OCI-M2 (cell line): Measurements from ENCODE around the gene PRDX2.
"Not testable (repeated sequence)": the region's sequence is repeated elsewhere in the genome, so short reads cannot be mapped to it uniquely, and the experiment has no call there.

ENCODE experiments used
- DNase-seq: peaks from one replicate; lab custom pipeline; 2025; ENCODE audit not compliant: unreplicated experiment; lab: John Stamatoyannopoulos, UW

PRDX2 gene

DNA sequence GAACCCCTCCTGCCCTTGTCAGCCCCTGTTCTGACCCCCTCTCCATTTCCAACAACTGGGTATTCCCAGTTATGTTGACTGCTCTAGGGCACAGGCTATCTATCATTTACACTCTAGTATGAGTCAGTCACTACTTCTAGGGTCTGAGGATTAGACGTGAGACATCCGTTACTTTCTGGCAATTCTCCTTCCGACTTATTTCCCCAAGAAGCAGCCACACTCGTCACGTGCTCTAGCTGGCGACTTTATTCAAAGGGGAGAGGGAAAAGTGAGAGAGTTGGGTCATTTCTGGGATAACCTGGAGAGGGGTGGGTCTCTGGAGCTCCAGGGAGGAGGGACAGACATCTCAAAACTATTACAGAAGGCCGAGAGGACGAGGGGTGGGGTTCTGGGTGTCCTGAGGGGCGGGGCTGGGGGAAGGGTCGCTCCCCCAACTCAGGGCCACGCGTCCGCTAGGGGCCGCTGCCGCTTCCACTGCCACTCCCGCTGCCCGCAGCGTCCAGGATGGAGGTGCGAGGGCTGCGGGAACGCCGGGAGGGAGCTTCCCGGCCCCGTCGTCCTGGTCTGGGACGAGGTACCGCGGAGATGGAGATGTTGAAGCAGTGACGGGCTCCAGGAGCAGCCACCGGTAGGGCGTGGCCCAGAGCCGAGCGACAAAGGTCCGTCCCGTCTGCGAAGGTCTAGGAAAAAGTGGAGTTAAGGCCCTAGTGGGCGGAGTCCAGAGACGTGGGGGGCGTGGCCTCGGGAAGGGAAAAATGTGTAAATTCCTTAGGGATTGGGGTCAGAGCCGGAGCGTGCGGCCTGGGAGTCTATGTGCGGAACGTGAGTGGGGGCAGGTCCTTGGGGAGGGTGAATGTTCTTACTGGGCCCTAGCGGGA, 23.9 kb upstream of the PRDX2 start:
- no peak for DNase-seq

DNA sequence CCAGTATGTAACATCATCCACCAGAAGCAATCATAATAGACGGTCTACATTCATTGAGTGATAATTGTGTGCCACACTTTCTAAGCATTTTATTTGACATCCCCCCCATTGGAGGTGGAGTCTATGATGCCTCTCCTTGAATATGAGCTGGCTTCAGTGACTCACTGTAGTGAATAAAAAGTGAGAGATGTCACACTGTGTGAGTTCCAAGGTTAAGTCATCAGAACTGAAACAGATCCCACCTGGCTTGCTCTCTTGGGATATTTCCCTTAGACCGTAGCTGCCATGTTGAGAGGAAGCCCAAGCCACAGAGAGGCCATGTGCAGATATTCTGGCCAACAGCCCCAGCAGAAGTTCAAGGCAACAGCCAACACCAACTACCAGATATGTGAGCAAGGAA, 20.2 kb upstream of the PRDX2 start:
- no peak for DNase-seq

DNA sequence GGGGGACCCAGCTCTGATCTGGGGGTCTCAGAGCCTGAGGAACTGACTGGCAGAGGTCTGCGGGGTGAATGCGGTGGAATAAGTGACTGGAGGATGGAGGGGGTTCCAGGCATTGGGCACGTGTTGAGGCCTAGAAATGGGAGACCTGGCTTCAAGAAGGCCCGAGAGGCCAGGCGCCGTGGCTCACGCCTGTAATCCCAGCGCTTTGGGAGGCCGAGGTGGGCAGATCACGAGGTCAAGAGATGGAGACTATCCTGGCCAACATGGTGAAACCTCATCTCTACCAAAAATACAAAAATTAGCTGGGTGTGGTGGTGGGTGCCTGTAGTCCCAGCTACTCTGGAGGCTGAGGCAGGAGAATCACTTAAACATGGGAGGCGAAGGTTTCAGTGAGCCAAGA, 16.2 kb upstream of the PRDX2 start:
- not testable (repeated sequence) for DNase-seq

DNA sequence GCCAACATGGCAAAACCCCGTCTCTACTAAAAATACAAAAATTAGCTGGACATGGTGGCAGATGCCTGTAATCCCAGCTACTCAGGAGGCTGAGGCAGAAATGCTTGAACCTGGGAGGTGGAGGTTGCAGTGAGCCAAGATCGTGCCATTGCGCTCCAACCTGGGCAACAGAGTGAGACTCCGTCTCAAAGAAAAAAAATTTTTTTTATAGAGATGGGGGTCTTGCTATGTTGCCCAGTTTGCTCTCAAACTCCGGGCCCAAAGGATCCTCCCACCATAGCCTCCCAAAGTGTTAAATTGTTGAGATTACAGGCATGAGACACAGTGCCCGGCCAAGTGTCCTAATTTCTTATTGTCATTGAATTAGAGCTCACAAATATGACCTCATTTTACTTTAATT, 15.6 kb upstream of the PRDX2 start:
- not testable (repeated sequence) for DNase-seq

DNA sequence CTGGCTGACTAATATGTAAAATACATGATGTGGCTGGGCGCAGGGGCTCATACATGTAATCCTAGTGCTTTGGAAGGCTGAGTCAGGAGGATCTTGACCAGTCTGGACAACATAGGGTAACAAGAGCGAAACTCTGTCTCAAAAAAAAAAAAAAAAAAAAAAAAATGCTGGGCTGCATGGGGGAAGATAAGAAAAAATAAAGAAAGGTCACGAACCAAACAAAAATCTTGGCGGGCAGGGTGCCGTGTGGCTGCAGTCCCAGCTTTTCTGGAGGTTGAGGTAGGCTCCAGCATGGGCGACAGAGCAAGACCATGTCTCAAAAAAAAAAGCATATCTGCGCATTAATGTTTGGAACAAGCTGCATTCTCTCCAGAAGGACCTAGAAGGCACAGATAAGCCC, 13.5 kb upstream of the PRDX2 start:
- no peak for DNase-seq

DNA sequence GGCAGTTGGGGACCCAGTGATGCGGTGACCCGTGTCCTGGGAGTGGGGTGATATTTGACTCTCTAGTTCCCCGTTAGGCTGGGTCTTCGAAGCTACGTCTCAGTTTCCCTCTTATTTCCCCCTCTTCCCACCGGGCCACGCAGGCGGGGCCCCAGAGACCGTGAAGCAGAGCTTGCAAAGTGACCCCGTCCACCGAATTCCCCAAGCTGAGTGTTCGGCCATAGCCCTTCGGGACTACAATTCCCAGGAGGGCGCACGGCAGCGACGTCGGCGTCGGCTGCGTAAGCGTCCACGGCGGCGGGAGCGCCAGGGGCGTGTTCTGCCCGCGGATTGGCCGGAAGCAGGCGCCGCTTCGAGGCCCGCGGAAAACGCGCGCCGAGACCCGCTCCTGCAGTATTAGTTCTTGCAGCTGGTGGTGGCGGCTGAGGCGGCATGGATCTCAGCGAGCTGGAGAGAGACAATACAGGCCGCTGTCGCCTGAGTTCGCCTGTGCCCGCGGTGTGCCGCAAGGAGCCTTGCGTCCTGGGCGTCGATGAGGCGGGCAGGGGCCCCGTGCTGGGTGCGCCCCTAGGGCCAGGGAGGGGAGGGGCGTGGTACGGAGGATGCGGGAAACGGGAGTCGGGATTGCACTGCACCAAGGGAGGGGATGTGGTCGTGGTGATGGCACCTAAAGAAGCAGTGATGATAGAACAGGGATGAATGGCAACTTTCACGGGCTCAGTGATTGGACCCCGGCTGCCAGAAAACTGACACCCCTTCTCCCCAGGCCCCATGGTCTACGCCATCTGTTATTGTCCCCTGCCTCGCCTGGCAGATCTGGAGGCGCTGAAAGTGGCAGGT, 4.9 kb upstream of the PRDX2 start, which contains the start of gene RNASEH2A:
Gene RNASEH2A, plus strand, starts transcription at position 343 of the 840 bp plus-strand sequence. Its CDS starts 90 bp downstream, at position 433.
- DNase-seq: no peak

DNA sequence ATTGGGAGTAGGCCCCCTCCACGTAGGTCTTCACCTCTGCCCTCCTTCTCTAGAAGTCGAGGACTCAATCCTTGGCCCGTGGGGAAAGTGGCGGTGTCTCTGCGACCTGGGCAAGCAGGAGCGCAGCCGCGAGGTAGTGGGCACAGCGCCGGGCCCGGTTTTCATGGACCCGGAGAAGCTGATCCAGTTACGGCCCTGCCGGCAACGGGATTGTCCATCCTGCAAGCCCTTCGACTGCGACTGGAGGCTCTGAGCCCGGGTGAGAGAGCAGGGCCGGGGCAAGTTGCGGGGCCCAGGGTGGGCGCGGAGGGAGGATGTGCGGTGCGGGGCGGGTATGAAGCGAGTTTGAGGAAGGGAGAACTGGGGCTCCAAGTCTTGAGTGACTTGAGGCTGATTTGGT, 2.5 kb upstream of the PRDX2 start:
- no peak for DNase-seq

DNA sequence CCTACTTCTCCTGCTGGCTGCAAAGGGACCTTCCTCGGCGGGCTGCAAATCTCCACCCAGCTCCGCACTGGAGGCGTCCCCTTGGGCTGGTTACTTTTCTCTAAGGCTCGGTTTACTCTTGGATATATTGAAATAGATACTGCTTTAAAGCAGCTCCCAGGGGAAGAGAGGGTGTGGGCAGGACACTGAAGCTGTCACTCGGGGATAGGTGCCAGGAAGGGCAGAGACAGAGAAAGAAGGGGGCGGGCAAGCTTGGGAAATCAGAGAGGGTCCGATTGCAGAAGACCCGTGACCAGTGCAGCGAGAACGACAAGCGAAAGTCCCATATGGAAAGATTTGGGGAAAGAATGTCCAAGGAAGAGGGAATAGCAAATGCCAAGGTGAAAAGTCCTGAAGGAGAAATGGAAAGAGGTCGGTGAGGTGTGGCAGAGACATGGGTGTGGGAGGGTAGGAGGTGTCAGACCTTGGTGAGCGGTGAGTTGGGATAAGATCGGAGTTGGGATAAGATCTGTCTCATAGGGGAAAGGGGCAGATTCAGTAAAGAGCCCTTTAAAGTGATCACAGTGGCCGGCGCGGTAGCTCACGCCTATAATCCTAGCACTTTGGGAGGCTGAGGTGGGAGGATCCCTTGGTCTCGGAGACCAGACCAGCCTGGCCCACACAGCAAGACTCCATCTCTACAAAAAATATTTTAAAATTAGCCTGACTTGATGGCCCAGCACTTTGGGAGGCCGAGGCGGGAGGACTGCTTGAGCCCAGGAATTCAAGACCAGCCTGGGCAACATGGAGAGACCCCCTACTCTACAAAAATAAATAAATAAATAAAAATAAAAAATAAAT, 887 bp upstream of the PRDX2 start:
- DNase-seq: no peak

DNA sequence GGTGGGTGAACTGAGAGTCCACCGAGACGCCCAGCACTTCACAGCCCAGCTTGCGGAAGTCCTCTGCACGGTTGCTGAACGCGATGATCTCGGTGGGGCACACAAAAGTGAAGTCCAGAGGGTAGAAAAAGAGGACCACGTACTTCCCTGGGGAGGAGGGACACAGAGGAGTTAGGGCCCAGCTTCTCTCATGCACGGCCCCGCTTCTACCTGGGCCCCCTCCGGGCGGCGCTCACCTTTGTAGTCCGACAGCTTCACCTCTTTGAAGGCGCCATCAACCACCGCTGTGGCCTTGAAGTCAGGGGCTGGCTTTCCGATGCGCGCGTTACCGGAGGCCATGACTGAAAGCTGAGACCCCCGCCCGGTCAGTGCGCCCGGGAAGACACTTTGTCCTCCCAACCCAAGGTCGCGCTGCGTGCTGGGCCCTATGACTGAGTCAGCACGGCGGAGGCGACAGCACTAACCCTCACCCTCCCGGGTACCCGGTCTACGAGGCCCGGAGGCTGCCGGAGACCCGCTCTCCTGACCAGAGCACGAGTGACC, 606 bp downstream of the PRDX2 start:
- DNase-seq: no peak

DNA sequence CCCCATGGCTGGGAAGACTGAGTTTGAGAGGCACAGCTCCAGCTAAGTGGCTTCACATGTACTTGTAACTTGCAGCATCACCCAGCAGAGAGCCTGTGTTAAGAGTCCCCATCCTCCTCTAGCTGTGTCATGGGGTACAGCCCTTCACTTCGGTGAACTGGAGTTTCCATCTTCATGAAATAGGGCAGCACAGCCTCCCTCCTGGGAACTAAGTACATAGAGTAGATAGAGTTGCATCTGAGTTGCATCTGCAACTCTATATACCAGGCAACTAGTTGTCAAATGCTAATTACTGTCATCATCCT, 1.2 kb downstream of the PRDX2 start:
- DNase-seq: no peak

DNA sequence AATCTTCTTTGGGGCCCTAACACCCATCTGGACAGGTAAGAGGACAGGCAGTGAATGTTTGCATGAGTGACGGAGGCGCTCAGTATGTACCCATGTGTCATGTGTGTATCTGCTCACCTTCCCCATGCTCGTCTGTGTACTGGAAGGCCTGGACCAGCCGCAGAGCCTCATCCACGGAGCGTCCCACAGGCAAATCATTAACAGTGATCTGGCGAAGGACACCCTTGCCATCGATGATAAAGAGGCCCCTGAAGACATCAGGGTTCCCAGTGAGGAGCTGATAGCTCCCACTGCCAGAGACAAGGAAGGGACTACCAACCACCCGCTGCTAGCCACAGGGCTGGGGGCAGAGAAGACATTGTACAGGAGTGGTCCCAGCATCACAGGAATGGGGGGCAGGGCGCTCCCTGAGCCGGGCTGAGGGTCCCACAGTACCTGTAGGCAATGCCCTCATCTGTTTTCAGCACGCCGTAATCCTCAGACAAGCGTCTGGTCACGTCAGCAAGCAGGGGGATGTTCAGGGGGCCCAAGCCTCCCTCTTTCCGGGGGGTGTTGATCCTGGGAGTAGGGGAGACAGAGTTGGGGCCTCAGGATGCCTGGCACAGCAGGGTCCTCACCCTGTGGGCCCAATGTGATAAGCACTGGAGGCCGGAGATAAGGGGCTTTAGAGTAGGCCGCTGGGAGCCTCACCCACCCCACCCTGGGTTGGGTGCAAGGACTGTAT, 1.7 kb downstream of the PRDX2 start:
- no peak for DNase-seq

DNA sequence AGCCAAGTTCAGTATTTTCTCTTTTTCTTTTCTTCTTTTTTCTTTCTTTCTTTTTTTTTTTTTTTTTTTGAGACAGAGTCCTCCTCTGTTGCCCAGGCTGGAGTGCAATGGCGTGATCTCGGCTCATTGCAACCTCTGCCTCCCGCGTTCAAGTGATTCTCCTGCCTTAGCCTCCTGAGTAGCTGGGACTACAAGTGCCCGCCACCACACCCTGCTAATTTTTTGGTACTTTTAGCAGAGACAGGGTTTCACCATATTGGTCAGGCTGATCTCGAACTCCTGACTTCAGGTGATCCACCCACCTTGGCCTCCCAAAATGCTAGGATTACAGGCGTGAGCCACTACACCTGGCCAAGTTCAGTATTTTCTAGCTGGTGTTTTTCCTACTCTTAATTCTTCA, 4.0 kb downstream of the PRDX2 start:
- not testable (repeated sequence) for DNase-seq

DNA sequence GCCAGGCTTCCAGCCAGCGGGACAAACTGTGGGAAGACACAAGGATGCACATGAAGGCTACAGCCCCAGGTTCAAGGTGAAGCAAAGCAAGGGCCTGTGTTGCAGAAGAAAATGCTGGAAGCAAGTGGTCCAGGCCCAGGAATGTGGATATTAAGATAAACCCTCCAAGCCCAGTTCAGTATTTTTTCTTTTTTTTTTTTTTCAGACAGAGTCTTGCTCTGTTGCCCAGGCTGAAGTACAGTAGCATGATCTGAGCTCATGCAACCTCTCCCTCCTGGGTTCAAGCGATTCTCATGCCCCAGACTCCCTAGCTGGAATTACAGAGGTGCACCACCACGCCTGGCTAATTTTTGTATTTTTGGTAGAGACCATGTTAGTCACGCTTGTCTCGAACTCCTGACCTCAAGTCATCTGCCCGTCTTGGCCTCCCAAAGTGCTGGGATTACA, 4.4 kb downstream of the PRDX2 start:
- no peak for DNase-seq

DNA sequence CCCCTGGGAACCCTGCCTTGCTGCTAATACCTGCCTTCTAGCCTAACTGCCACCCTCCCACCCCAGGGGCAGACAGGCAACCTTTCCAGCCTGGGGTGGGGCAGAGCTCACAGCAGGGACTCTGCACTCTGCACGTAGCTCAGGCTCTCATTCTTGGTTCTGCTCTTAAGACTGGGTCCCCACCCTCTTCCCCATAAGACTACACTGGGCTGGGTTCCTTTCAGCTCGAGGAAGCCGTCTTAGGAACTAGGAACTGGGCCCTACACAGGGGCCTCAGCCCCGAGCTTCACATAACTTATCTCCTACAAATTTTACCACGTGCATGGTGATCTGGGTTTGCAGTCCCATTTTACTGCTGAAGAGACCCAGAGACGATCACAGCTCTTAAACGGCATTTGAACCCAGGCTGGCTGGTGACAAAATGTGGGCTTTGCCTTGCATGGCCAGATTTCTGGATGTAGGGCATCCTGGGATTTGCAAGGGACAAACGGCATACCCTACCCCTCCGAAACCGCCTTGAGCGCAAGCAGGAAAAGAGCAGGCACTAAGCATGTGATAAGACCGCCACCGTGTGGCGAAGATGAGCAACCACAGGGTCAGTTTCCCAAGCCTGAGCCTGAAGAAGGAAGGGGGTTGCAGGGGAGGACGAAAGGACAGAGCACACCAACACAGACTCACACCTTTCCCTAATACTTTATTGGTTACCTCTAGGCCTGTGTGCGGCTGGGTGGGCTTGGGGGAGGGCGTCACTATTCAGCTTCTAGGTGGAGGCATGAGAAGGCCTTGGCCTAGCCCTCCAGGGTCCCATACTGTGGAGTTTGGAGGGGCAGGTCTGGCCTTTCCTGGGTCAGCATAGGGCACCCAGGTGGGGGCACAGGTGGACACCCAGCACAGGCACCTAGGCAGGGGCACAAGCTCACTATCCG, 5.2 kb downstream of the PRDX2 start:
- no peak for DNase-seq

DNA sequence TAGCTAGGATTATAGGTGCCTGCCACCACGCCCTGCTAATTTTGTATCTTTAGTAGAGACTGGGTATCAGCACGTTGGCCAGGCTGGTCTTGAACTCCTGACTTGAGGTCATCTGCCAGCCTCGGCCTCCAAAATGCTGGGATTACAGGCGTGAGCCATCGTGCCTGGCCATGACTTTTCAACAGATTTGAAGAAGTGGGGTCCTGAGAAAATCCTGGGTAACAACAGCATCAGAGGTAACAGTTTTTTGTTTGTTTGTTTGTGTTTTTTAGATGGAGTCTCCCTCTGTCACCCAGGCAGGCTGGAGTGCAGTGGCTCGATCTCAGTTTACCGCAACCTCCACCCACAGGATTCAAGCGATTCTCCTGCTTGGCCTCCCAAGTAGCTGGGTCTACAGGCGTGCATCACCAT, 6.6 kb downstream of the PRDX2 start:
- DNase-seq: no peak

DNA sequence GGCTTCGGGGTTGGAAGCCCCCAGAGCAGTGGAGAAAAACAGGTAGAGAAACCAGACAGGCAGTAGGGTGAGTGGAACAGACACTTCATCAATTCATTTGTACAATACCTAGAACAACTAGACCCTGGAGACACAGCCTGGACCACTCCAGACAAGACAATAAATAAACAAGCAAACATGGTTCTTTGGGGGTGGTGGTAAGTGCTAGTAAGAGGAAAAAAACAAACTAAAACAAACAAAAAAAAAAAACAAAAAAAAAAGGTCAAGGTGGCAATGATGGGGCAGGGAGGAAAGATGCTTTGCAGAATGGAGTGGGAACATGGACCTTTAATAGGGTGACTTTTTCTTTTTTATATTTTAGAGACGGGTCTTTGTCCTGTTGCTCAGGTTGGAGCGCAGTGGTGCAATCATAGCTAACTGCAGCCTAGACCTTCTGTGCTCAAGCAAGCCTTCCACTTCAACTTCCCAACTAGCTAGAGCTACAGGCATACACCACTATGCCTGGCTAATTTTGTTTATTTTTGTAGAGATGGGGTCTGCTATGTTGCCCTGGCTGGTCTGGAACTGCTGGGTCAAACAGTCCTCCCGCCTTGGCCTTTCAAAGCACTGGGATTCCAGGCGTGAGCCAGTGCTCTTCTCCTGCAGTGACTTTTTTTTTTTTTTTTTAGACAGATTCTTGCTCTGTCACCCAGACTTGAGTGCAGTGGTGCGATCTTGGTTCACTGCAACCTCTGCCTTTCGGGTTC, 7.2 kb downstream of the PRDX2 start:
- no peak for DNase-seq

DNA sequence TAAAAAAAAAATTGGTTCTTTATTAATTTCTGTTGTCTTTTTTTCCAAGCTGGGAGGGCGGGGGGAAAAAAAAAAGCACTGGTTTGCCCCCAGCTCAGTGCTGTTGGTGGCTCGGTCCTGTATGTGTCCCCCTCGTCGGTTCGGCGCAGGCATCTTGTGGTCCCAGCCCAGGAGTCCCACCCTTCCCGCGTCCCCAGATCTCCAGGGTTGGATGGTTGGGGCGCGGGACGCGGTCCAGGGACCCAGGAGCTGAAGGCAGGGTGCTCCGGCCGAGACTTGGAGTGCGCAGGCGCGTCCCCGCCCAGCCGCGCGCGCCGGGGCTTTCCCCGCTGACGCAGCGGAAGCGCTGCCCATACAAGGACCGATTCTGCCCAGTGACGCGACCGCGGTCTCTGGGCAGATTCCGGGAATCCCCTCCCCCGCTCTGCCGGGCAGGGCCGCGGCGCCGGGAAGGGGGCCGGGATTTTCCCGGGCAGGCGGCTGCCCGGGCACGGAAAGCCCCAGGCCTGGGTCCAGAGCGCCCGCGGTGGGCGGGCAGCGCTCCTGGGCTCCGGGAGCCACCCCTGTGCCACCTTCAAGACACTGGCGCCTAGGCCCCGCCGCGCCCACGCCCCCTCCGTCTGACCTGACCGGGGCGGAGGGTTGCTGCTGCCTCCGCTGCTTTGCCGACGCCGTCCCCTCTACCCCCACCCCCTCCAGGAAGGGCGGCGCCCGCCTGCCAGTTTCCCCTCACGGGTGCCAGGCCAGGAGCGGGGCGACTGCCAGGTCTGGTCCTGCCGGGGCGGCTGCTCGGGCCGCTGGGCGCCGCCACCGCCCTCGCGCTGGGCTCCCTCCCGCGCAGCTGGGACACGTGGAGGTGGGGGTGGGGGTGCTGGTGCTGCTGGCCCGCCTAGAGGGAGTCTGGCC, 8.1 kb downstream of the PRDX2 start:
- no peak for DNase-seq
